Dedifferentiated amniotic fluid mesenchymal stem cell (primary cell): ENCODE data around the gene SH2D5.
A peak's percentile ranks its signal among the peaks of the same experiment; 100 is the strongest.

Experiments
- DNase-seq: peaks from one replicate; pipeline ENCODE4 v3.0.0-alpha.2; 2016; ENCODE audit errors: extremely low spot score

Gene SH2D5

DNA sequence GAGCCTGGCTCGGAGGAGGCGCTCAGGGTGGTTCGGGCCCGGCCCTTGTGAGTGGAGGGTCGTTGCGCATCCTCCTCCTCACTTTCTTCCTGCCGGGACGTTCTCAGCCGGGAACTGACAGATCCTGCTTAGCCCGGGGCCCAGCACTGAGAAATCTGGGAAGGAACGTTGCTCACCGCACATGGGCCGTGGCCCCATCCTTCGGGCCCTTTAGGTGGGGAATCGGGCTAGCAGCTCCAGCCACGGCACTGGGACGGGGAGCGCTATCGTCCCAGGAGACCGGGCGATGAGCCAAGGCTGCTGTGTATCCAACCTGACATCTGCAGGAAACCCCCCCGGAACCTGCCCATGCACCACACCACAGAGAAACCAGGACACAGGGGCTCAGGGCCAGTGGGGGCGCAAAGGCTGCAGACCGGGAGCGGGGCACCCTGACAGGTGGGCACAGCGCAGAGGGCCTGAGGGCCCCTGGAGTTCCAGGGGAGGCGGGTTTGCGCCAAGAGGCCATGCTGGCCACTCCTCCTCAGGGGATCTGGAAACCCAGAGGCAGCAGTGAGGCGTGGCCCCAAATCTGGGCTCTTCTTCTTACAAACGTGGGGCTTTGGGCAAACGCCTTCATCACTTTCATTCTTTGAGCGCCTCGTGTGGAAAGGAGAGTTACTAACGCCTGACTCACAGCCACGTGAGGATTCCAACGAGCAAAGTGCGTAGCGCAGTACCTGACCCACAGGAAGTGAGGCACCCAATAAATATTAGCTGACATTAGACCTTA is at the start of gene SH2D5:
Gene SH2D5 (minus strand): TSS at position 116 of the 772 bp plus-strand sequence. CDS start 4,659 bp downstream, outside the sequence.
- DNase-seq, result peak; percentile 86

DNA sequence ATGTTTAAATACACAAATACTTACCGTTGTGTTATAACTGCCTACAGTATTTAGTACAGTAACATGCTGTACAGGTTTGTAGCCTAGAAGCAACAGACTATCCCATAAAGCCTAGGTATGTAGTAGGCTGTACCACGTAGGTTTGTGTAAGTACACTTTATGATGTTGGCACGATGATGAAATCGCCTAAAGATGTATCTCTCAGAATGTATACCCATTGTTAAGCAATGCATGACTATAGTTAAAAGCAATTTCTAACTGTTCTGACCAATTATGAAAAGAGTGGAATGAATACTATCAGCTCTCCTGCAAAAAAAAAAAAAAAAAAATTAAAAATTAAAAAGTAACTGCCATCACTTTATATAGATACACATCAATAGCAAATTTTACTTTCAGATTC is 43.2 kb upstream of the SH2D5 start:
- DNase-seq, result no peak

DNA sequence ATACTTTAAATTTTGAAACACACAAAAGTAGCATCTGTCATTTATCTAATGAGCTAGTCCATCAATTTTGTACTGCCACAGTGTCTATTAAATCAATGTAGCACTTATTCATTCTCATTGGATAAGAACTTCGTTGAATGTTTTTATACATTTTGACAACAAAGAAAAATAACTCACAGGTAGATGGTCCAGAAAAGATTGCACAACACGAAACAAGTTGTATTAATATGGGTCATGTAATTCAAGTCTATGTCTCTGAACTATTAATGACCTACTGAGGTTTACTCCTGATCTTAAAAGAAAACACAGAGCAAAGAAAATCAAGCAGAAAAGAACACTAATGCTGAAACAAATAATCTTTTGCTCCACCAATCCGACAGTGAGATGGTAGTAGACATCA is 39.3 kb upstream of the SH2D5 start:
- DNase-seq, result no peak

DNA sequence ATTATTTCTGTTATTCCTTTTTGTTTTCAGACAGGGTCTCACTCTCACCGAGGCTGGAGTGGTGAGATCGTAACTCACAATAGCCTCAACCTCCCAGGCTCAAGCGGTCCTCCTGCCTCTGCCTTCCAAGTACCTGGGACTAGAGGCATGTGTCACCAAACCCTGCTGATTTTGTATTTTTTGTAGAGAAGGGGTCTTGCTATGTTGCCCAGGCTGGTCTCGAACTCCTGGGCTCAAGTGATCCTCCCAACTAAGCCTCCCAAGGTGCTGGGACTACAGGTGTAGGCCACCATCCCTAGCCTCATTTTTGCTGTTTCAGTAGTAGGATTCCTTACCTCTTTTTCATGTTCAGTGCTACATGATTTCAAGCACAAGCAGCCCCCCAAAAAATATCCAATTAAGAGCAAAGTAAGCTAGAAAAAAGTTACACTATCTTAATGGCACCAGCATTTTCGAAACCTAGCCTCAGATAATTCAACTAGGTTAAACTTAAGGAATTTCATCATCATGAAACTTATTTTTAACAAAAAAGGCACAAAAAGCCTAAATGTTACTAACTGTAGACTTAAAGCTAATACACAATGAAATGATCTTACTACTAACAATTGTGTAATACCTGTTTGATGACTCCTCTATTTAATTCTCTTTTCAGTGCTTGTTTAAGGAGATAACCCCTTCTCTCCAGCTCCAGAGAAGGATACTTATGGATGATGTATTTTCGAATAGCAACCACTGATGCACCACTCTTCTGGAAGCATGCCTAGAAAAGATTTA is 38.0 kb upstream of the SH2D5 start:
- no peak for DNase-seq

DNA sequence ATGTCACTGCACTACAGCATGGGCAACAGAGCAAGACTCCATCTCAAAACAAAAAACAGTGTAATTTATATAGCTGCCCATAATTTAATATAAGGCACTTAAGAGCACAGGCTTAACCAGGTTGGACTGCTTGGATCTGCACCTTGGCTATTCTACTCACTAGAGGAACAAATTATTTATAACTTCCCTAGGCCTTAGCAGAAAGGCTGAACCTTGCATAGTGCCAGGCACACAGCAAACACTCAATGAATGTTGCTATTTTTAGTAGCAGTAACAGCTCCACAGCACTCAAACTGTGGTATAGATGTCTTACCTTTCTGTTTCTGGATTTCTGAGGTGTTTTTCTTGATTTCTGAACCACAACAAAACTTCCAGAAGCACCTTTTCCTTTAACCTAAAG is 34.8 kb upstream of the SH2D5 start:
- DNase-seq, result no peak

DNA sequence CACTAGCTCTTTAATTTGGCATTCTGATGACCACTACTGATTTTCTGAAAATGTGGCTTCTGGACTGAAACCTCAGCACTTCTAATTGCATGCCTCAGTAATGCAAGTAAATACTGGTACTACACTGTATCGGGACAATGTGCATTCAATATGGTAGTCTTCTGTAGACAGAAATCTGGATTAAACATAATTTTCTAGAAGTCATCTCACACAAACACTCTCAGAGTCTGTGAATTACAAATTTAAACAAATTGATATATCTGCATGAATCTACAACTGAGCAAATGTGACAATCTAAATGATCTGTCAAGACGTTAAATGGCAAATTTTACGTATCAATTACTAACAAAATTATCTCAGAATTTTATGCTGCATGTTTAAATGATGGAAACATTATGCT is 30.9 kb upstream of the SH2D5 start:
- no peak for DNase-seq

DNA sequence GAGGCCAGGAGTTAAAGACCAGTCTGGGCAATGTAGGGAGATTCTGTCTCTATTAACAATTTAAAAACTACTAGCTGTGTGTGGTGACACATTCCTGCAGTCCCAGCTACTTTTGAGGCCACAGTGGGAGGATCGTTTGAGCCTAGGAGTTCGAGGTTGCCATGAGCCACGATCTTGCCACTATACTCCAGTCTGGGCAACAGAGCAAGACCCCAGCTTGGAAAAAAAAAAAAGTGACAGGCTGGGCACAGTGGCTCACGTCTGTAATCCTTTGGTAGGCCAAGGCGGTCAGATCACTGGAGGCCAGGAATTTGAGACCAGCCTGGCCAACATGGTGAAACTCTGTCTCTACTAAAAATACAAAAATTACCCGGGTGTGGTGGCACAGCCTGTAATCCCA is 27.8 kb upstream of the SH2D5 start:
- DNase-seq, result no peak

DNA sequence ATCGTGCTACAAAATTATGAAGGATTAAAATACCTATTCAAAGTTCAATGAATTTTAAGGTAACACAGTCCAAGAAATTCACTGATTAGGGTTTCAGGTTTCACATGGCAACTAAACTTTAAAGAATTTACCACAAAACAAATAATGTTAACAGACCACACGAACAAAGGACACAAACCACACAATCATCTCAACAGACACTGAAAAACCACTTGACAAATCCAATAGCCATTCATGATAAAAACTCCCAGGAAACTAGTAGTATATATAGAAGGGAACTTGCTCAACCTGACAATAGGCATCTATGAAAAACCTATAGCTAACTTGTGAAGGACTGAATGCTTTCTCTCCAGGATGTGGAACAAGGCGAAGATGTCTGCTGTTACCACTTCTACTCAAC is 21.1 kb upstream of the SH2D5 start:
- DNase-seq, result no peak

DNA sequence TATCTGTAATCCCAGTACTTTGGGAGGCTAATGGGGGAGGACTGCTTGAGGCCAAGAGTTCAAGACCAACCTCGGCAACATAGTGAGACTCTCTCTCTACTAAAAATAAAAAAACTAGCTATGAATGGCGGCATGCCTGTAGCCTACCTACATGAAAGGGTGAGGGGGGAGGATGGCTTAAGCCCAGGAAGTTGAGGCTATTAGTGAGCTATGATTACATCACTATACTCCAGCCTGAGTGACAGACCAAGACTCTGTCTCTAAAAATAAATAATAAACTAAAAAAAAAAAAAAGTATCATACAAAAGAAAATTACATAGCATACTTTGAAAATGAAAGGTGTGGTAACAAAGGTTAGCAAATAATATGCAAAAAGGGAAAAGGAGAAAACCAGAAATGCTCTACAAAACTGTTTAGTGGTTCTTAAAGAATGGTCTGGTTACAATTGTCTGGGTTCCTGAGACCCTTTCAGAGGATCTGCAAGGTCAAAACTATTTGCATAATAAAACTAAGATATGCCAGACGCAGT is 19.0 kb upstream of the SH2D5 start:
- DNase-seq, result no peak

DNA sequence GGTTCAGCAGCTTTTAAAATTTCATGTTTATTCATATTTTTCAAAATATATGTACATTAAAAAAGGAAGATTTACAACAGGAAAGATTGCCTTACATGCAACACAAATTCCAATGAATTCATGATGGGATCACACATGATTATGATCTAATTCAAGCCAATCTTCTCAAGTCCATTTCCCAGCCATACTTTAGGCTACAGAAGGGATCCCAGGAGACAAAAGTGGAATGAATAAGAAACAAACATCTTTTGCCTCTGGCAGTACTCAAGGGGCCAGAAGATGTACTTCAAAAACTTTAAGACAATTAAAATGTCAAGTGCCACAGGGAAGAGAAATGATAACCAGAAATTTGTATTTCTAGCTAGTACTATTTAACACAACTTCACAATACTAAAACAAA is 10.2 kb upstream of the SH2D5 start:
- no peak for DNase-seq

DNA sequence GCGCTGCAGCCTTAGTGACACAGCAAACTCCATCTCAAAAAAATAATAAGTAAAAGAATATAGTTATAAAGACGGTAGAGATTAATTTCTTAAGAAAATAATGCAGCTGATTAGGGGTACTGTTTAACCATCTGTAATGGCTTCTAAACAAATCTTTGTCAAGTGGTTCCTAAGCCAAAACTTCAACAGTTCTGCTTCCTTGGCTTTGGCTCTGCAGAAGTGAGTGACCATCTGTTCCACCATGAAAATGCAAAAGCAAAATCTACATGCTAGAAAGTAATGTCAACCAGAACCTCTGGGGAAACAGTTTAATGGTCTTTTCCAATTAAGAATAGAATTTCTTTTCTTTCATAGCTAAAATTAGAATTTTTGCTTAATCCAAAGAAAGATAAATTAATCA is 8.3 kb upstream of the SH2D5 start:
- no peak for DNase-seq

DNA sequence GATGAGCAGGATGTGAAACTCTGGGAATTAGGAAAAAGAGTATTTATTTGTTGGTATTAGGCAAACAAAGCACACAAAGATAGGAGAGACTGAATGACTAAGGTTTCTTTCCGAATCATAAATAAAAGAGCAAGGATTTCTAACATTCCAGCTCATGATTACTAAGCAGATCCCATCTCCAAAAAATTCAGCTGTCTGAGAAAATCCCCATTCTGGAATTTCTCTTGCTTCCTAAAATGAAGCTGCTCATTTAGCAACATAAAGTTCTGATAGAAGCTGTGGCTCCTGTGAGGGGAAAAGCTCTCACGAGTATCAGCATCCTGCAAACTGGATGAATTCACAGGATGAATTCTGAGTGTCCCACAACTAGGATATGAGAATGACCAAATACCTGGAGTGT is 6.7 kb upstream of the SH2D5 start:
- DNase-seq, result peak; percentile 48

DNA sequence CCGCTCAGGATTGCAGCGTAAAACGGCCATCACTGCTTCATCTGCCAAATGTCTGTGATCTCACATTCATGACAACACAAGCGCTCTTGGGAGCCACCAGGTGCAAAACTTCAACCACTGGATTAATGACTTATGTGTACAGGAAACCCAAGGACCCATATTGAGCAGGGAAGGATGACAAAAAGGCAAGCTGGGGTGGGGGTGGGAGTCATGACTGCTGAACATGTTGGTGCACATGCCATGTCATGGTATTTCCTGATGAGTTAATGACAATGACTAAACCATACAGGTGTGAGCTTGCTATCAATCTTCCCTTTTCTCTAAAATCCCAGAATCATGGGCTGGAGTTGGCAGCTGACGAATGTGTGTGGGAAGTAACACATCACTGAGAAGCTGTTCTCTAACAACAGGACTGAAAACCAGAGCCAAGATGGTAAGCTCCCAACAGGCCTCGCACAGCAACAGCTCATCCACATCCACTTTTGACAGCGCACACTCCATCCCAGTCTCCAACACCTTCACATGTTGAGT is 3.1 kb upstream of the SH2D5 start:
- no peak for DNase-seq

DNA sequence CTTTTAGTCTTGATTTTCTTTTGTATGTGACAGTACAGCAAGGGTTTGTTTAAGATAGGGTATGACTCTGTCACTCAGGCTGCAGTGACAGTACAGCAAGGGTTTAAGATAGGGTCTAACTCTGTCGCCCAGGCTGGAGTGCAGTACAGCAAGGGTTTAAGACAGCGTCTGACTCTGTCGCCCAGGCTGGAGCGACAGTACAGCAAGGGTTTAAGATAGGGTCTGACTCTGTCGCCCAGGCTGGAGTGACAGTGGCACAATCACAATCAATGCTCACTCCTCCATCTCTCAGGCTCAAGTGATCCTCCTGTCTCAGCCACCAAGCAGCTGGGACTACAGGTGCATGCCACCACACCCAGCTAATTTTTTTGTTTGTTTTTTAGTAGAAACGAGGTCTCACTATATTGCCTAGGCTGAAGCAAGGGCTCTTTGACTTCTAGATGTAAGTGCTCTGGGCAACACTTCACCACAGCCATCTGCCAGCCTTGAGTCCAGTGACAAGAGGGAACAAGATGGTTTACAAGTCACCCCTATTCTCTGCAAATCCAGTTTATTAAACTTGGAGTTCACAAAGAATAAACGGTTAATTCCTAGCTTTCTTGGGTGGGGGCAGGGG is 965 bp upstream of the SH2D5 start:
- no peak for DNase-seq

DNA sequence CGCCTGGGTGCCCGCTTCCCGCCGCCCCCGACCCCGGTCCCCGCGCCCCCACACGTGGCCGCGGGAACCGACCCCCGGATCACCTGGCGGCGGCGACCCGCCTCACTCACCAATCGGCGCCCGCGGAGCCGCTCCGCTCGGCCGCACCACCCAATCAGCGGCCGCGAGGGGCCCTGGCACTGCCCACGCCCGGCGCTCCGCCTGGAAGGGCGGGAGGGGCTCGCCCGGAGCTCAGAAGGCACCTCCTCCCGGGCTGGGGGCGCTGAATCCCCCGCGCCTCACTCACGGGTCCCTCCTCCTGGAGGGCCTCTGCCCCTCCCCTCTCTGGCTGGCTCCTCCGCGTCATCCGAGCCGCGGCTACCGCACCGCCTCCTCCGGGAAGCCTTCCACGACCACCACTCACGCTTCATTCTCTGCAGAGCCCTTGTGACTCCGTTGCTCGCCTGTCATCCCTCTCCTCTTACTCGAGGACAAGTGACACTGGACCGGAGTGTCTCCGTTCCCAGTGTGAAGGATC is 374 bp downstream of the SH2D5 start:
- DNase-seq, result no peak

DNA sequence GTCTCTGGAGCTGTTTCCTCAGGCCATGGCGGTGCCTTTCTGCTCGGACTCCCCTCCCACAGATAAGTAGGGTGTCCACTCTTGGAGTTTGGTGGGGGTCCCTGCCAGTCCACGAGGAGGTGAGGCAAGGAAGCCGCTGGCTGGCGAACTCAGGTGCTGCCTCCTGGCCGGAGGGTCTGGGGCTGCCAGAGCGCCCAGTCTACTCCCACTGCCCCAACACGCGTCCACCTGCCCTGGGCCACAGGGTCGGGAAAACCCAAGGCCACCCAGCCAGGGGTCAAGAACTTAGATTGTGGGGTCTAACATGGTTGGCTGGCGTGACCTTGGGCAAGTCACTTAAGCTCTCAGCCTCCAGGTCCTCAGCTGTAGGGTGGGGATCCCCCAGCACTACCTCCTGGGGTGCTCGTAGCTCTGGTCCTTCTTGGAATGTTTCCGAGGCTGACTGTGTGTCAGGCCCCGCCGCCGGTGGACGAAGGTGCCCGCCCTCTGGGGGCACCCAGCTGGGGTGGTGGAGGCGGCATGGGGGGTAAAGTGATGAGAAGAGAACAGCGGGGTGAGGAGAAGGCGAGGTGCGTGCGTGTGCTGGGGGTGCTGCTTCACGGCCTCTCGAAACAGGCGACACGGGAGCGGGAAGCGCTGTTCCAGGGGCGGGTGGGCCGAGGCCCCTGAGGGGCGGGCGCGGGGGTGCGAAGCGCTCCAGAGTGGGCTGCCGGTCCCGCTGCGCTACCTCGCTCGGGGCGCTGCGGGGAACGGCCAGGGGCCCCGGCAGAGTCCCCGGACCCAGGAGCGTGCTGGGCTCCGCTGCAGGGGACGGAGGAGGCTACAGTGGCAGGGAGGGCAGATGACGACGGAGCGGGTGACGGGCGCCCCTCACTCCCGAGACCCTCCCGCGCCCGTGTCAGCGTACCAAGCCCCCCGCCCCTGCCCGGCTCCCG is 1.2 kb downstream of the SH2D5 start:
- DNase-seq, result no peak

DNA sequence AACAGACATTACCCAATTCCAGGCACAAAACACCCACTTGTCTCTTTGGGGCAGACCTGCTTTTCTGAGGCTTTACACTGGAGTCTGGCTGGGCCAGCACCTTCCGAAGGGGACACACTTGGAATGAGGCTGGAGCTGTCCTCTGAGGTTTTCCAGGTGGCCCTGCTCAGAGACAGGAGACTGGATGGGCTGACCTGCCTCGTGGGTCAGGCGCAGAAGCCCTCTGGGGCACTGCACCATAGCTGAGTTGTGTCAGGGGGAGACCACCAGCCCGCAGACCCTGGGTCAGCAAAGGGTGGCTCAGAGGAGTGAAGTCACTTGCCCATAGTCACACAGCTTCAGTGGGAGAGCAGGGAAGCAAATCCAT is 1.8 kb downstream of the SH2D5 start:
- no peak for DNase-seq

DNA sequence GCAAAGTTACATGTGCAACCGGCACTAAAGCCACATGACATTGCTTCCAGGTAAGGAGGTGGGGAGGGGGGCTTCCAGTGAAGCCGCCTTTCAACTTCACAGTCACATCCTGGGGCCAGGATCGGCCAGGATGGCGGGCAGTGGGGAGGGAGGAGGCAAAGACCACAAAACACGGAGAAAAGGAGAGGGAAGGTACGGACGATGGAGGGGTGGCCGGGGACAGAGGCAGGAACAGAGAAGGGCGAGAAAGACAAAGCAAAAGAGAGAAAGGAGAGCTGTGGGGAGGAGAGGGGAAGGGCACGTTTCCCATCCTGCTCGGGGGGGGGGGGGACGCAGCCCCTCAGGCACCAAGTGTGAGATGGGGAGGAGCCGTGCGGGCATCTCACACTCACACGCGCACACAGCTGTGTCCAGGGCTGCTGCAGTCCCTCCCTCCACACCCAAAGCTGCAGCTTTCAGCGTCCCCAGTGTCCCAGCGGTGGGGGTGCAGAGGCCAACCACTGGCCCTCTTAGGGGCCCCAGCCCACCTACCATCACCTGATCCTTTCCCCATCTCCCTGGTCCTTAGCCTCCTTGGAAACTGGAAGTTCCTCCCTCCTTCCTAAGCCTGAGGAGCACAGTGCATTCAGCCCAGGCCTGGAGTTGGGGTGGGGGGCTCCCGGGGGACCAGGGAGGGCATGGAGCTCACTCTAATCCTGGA is 2.4 kb downstream of the SH2D5 start:
- DNase-seq, result no peak

DNA sequence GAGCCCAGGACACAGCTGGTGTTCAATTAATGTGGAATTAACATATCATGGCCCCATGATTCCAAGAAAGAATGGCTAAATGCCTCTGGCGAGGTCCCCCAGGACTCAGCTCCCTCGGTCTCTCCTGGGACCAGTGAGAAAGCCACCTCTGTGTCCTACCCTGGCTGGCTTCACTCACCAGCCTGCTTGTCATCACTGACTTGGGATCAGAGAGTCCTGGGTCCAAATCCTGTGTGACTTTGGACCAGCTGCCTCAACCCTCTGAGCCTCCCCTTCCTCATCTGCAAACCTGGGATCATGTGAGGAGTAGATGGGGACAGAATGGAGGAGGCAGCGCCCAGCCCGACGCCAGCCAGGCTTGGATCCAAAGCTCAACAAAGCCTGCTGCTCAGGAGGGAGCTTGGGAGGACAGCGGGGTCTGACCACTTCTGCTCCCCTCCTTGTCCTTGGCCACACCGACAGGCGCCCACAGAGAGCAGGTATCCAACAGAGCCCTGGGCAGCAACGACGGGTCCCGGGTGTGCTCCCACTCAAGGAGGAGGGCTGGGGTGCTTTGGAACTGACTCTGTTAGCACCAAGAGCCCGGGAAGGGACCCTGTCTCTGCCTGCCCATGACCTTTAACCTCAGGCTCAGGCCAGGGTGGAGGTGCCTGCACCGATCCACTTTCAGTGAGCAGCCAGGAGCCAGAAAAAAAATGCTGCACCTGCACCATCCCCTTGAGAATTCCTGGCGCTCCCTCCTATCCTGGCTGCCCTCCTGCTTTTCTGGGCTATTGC is 3.2 kb downstream of the SH2D5 start:
- DNase-seq, result no peak
